ENCODE measurements around the gene SLC25A21. TPM values are rescaled to one million over a fixed set of nuclear protein-coding genes. Genes with fewer than 3 reads are reported as not detected.
A peak's percentile ranks its signal among the peaks of the same experiment; 100 is the strongest.
"Not testable (repeated sequence)": the region's sequence is repeated elsewhere in the genome, so short reads cannot be mapped to it uniquely, and the experiment has no call there.

The SLC25A21 gene
- total and polyA plus RNA-seq, 2 of the 13 experiments (the other 11 are each of a cell fraction or from before 2014, with no cell fraction given): 1.9 to 2.9 TPM

DNA sequence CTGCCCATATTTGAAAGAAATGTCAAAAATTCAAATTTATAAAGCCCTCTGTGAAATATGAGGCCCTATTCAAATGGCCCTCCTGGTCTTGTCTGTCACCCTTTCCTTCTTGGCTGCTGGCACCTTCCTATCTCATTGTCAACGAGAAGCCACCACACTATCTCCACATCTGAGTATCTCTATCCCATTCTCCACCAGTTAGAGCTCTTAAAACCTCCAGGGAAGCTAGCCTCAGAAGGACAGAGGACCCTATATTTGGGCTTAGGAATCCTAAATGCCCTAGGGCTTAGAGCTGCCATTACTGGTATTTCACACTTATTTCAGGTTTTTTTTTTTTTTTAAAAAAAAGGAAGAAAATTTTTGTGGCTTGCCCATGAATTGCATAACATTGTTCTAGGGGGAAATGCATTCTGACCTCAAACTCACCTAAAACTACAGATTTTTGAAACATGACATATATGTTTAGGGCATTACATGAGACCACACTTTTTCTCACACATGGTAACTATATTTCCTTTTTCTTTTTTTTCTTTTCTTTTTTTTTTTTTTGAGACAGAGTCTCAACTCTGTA is 25.0 kb downstream of the SLC25A21 start (continued):
- TF ChIP-seq, protein P1, sequence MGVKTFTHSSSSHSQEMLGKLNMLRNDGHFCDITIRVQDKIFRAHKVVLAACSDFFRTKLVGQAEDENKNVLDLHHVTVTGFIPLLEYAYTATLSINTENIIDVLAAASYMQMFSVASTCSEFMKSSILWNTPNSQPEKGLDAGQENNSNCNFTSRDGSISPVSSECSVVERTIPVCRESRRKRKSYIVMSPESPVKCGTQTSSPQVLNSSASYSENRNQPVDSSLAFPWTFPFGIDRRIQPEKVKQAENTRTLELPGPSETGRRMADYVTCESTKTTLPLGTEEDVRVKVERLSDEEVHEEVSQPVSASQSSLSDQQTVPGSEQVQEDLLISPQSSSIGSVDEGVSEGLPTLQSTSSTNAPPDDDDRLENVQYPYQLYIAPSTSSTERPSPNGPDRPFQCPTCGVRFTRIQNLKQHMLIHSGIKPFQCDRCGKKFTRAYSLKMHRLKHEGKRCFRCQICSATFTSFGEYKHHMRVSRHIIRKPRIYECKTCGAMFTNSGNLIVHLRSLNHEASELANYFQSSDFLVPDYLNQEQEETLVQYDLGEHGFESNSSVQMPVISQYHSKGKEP (CRISPR knock-in tag; IDR thresholded peaks at IDR 0.05): no peak
- TF ChIP-seq, protein P2, sequence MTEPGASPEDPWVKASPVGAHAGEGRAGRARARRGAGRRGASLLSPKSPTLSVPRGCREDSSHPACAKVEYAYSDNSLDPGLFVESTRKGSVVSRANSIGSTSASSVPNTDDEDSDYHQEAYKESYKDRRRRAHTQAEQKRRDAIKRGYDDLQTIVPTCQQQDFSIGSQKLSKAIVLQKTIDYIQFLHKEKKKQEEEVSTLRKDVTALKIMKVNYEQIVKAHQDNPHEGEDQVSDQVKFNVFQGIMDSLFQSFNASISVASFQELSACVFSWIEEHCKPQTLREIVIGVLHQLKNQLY (CRISPR knock-in tag; IDR thresholded peaks at IDR 0.05): no peak
- TF ChIP-seq, protein P3, sequence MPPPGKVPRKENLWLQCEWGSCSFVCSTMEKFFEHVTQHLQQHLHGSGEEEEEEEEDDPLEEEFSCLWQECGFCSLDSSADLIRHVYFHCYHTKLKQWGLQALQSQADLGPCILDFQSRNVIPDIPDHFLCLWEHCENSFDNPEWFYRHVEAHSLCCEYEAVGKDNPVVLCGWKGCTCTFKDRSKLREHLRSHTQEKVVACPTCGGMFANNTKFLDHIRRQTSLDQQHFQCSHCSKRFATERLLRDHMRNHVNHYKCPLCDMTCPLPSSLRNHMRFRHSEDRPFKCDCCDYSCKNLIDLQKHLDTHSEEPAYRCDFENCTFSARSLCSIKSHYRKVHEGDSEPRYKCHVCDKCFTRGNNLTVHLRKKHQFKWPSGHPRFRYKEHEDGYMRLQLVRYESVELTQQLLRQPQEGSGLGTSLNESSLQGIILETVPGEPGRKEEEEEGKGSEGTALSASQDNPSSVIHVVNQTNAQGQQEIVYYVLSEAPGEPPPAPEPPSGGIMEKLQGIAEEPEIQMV (CRISPR knock-in tag; IDR thresholded peaks at IDR 0.05; ENCODE audit: low read depth): no peak
- TF ChIP-seq ZNF343 (CRISPR knock-in tag; IDR thresholded peaks at IDR 0.05): no peak

DNA sequence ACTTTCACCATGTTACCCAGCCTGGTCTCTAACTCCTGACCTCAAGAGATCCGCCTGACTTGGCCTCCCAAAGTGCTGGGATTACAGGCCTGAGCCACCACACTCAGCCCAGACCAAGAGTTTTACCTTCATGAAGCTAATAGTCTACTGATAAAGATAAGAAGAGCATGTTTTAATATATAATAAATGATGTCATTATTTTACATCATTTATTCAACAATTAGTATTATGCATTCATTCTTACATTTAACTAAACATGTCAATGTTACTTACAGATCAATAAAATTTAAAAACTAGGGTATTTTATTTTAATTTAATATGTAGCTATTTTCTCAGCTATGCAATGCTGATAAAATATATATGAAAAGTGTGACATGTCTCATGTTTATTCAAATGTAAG is 26.0 kb downstream of the SLC25A21 start:
- H2AFZ ChIP-seq (ENCODE audit: low read length); H3K9me3 ChIP-seq (ENCODE audit: low read length); H3K27ac ChIP-seq (ENCODE audit: extremely low read length, insufficient read depth, low read length); H3K4me3 ChIP-seq (replicated peaks in 1 of 3; ENCODE audit: insufficient read depth in 1 of 3, low read depth in 2 of 3, low read length in 3 of 3); H4K20me1 ChIP-seq (ENCODE audit: insufficient read depth, low read length); H3K4me2 ChIP-seq (ENCODE audit: low read depth, low read length); H3K9ac ChIP-seq (ENCODE audit: insufficient read depth, low read depth, low read length); H3K36me3 ChIP-seq (replicated peaks in 1 of 2; ENCODE audit: control insufficient read depth in 1 of 2, insufficient read depth in 2 of 2, low read length in 2 of 2); H3K27me3 ChIP-seq (ENCODE audit: control insufficient read depth in 1 of 2, insufficient read depth in 2 of 2, low read length in 2 of 2); DNase-seq (ENCODE audit: low spot score); POLR2A ChIA-PET; intact Hi-C loops (cut with micrococcal nuclease; ENCODE audit: unreplicated experiment); CTCF ChIA-PET (ENCODE audit: low intra/inter-chr PET ratio, low total read pairs); in situ Hi-C loops (cut with HindIII; ENCODE audit: extremely low pct_ligation_motif_present, low pct_unique_long_range_greater_than_20kb); FAIRE-seq; ATAC-seq; H3K4me1 ChIP-seq (ENCODE audit: insufficient read depth, low read length); BruUV-seq (replicated peaks); H3K79me2 ChIP-seq (ENCODE audit: insufficient read depth, low read length); TF ChIP-seq ATF7 (CRISPR knock-in tag; IDR thresholded peaks at IDR 0.05): not testable (repeated sequence)
- WGBS (ENCODE audit: low lambda C conversion rate): 20% methylated on average over 1 of the region's 1 CpG
- TF ChIP-seq ATF7 (IDR thresholded peaks at IDR 0.05): peak; percentile 87
